AG08396 (cell line): ENCODE results near the gene PFKM.
A peak's percentile ranks its signal among the peaks of the same experiment; 100 is the strongest.
"Not testable (repeated sequence)": the region's sequence is repeated elsewhere in the genome, so short reads cannot be mapped to it uniquely, and the experiment has no call there.

Experiments
- DNase-seq: peaks from one replicate; pipeline ENCODE4 v3.0.0; 2012; ENCODE audit warnings: low spot score, mixed read lengths

The PFKM gene

DNA sequence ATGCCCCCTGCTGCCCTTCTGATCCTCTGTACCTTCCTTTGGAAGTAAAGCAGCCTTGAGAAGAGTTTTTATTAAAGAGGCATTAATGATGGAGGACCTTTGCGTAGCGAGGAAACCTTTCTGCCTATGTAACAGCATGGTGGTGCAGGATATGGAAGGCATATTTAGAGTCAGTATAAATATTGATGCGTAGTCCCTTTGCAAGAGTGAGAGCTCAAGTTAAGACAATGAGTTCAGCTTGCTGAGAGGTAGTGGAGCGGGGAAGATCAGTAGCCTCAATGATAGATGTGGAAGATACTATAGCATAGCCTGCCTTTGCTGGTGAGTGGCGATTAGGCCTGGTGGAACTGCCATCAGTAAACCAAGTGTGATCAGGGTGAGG is 7.9 kb upstream of the PFKM start:
- DNase-seq: not testable (repeated sequence)

DNA sequence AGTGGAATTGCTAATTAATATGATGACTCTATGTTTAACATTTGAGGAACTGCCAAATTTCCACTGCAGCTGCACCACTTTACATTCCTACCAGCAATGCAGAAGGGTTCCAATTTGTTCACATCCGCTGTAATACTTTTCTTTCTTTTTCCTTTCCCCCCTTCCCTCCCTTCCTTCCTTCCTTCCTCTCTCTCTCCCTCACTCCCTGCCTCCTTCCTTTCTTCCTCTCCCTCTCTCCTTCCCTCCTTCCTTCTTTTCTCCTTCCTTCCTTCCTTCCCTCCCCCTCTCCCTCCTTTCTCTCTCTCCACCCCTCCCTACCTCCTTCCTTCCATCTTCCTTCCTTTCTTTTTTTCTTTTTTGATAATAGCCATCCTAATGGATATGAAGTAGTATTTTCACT is 3.2 kb upstream of the PFKM start:
- DNase-seq: no peak

DNA sequence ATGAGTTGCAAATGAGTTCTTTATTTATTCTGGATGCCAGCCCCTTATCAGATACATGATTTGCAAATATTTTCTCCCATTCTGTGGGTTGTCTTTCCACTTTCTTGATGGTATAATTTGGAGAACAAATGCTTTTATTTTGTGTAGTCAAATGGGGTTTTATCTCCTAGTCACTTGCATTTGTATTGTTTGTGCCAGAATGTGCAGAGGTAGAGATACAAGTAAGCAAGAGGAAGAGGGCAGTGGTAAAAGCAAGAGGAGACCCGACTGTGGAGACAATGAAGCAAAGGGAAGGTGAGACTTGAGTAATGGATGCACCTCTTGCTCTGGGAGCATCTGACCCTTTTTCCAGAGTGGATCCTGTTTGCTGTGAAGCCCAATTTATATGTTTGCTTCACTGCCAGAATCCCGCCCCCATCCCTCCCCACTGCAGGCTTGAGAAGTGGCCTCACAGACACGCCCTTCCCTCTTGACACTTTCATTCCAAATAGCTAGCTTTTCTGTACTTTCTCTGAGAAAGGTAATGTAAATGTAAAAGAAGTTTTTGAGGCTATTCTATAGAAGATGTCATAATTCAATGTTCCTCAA is 786 bp upstream of the PFKM start:
- DNase-seq: no peak

DNA sequence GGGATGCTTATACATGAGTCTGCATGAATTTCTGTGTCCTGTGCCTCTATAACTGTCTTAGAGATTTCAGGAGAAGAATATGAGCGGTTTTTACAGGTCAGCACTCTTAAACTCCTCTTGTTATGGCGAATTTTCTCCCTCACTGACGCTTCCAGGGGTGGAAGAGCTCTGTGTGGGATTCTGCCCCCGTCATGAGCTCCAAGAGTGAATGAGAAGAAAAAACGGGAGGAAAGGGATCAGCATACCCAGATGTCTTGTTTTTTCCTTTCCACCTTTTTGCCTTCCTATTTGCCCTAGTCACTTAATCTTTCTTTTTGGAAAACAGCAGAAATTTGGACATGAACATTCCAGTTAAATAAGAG is 651 bp downstream of the PFKM start:
- no peak for DNase-seq

DNA sequence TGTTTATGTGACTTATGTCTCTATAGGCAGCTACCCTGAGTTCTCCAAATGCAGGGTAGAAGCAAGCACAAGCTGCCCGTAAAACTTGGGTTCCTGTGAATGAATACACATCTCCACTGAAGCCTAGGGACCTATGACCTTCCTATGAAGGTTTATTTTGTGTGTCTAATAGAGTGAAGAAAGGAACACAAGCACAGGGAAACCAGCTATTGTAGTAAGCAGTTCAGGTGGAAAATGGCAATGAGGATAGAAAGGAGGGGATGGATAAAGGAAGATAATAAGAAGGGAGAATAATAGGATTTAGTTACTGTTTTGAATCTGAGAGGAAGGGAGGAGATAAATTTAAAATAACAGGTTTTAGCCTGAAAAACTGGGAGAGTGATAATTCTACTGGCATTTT is 2.4 kb downstream of the PFKM start:
- DNase-seq: no peak

DNA sequence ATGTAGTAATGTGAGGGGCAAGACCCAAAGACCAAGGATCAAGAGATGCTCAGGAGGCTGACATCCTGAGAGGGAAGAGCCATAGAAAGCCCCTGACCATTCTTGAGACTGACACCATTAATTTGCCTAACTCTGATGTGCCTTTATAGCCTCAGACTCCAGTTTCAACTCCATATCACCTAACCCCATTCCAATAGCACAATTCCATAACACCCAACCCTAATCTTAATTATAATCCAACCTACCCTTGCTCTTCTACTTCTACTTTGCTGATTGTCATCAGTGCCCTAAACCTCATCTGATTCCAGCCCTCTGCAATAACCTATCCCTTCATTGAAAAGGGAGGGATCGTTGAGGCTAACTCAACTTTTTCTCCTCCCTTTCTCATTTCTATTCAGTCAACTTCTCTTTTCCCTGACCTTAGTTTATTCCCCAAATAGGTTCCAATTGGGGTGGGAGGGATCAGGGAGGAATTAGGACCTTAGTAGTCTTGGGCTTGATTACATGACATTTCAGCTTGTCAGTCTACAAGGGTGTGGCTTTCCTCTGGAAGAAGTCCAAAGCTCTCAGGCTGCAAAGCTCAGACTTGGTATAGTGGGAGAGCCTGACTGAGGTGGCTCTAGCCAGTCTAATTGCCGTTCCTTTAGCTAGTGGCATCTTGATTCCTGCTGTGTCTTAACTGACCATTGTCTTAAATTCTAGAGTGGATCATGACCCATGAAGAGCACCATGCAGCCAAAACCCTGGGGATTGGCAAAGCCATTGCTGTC is 3.1 kb downstream of the PFKM start:
- DNase-seq: no peak

DNA sequence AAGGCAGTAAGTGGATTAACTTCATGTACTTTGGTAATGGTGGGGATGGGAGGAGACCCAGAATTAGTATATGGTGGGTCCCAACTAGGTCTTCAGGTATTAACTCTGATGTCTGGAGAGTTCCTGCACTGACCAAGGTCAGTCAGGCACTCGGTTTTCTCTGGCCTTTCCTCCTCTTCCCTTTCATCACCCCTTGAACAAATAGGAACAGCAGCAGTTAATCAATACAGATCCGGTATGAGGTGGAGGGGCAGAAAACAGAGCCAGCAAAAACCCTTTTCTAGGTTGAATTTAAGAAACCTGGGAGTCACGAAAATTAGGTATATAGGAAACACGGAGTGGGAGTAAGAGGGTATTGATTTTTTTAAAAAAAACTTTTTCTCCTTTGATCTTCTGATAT is 4.0 kb downstream of the PFKM start:
- DNase-seq: no peak

DNA sequence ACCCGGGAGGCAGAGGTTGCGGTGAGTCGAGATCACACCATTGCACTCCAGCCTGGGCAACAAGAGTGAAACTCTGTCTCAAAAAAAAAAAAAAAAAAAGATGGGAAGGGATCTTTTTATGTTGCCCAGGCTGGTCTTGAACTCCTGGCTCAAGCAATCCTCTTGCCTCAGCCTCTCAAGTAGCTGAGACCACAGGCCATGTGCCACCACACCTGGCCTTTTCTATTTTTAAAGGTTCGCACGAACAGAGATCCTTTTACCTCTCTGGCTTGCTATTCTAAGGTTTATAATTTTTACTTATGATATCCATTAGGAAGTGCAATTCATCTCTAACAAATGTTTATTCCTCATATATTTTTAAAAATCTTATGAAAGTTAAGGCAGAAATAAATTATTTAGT is 6.4 kb downstream of the PFKM start:
- DNase-seq: not testable (repeated sequence)

DNA sequence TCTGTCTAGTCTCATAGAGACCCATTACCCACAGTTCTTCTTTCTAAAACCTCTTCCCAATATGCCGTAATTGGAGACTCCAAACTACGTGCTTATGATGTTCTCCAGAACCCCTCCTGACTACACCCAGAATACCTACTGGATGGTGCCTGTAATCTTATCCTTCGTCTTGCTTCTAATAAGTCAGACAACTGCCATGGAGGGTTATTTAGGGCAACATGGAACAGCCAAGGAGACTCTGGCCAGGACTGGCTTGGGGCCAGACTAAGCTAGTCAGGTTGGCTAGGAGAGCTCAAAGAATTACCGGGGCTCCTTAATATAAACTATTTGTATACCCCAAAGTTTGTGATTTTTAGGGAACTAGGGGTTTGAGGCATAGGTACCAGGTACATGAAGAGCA is 6.8 kb downstream of the PFKM start:
- no peak for DNase-seq

DNA sequence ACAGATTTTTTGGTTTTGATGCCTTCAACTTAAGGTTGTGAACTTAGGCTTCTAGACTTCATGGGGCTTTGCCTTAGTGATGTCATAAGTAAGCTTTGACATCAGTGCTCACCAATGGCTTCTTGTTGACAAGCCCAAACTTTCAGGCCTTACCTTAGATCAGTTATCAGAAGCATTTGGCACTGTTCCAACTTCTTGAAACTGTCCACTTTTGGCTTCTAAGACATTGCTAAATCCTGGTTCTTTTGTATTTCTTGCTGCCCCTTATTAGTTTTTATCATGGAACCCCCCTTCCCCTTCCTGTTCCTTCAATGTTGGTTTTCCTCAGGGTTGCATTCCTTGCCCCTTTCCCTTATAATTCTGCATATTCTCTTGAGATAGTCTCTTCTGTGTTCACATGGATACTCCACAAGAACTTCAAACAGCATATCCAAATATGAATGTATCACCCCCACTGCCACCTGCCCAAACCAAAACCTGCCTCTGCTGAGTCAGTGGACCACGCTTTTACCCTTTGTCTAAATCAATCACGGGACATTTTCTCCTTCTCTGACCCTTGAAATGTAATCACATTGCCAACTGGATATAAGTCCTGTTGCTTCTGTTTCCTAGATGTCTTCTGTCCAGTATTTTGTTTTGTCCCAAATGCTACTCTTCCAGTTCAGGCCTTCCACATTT is 7.9 kb downstream of the PFKM start:
- no peak for DNase-seq

DNA sequence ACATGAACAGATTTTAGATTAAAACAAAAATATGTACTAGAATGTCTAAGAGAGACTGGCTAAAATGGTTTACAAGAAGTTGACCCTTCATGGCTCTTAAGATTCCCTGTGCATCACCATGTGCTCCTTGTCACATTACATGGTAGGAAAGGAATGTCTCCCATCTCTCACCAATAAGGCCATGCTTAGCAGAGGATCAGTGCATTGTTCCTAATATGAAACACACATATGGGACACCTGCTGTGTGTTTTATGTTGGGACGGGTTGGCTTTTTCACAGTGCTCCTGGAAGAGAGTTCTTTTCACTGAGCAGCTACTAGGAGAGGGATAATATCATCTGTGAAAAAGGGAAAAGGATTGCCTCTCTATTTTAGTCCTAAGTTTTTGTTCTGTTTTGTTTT is 9.6 kb downstream of the PFKM start:
- DNase-seq: no peak

DNA sequence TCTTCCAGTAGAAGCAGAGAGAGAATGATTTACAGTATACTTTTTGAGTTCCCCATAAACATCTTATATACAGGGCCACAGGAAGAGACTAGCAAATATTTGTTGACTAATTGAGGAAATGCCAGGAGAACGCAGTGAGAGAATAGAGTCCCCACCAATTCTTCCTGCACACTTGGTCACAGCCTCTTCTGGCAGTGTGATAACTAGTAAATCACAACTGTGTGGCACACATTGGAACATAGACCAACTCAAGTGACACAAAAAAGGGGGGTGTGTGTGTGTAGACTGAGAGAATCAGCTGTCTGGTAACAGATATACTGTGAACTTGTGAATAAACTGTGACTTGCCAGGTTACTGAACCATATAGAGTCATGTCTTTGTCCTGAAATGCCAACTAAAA is 10.2 kb downstream of the PFKM start:
- no peak for DNase-seq

DNA sequence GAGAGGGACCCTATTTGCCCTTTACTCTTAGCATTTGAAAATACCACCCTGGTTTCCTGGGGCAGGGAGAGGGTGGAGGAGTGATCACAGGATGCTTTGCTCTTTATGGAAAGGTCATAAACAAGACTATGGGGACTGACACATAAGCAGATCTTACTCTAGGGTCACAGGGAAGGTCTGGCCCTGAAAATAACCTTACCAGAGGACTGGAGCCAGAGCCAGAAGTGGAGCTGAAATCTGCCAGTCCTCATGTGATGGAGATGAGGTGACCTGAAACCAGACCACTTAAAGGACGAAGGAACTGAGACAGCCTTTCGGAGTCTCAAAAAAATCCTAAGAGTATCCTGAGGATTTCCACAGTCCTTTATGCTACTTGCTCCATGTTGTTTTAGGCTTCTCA is 12.4 kb downstream of the PFKM start:
- DNase-seq: no peak

DNA sequence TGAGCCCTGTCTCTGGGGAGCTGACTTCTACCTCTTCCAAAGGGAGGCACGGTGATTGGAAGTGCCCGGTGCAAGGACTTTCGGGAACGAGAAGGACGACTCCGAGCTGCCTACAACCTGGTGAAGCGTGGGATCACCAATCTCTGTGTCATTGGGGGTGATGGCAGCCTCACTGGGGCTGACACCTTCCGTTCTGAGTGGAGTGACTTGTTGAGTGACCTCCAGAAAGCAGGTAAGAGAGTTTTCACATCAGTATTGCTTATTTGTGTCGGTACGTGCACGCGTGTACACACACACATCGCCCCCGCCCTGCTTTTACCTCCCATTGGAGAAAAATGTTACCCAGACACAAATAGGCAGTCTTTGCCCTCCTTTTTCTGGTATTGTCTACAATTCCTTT is 13.7 kb downstream of the PFKM start:
- no peak for DNase-seq

DNA sequence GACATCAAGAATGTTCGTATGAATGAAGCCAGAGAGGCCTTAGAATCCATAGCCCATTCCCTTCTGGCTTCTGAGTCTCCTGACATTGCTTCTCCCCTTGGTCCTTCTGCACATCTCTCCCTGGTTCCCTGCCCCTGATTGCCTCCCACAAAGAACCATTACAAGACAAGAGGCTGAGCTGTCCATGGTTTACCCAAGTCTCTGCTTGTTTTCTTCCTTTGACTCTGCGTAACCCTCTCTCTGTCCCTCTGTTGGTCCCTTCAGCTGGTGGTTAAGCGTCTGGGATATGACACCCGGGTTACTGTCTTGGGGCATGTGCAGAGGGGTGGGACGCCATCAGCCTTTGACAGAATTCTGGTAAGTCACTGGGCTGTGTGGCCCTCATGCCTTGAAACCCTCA is 15.9 kb downstream of the PFKM start:
- no peak for DNase-seq

DNA sequence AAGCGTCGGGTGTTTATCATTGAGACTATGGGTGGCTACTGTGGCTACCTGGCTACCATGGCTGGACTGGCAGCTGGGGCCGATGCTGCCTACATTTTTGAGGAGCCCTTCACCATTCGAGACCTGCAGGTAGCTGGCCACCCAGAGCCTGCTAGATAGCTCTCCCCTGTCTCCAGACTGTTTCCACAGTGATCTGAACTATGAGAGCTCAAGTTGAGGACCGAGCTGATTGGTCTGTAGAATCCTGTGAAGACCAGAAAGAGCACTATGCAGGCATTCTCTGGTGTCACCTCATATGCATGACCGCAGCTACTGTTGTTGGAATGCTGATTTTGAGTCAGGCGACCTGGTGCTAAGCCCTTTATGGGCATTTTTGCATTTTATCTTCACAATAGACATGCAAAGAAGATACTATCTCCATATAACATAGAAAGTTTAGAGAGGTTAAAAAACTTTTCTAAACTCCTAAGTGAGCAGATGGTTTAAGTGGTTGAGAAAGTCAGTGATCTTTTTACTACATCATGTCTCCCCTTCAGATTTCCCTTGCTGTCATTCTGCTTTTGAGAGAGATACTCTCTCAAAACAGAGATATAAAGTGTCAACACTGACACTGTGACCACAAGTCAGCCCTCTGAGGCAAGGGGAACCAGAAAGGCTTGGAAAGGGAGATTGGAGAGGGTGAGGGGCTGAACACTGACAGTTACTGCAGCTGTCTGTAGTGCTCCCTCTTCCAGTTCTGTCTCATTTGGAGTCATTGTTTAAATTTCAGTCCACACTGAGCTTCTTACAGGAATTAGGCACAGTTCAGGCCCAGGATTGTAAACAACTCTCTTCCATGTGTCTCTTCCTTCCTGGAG is 23.9 kb downstream of the PFKM start:
- no peak for DNase-seq

DNA sequence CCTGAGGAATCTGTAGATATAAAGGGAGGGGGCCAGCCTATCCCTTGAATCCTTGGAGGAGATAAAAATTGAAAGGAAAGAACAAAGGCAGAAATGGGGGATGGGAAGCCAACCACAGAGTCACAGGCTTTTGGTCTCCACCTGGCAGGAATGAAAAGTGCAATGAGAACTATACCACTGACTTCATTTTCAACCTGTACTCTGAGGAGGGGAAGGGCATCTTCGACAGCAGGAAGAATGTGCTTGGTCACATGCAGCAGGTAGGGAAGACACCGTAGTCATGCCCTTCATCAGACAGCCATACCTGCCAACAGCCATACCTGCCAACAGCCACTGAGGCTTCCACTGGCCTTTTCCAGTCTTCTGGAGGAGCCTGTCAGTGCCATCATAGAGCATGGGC is 24.7 kb downstream of the PFKM start:
- no peak for DNase-seq

DNA sequence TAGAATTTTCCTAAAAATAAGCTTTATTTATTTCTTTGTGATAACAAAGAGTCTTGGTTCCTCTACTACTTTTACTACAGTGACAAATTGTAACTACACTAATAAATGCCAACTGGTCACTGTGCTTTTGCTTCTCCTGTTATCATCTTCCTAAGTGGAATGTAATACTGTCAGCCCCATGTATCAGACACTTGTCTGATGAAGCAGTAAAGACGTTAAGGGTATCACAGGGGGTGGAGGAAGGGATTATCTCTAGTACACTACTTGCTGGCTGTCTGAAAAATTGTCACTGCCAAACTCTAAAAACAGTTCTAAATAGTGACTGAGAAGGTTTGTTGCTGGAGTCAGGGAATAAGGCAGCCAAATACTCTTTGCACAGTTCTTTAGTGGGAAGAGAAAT is 26.8 kb downstream of the PFKM start:
- DNase-seq: no peak

DNA sequence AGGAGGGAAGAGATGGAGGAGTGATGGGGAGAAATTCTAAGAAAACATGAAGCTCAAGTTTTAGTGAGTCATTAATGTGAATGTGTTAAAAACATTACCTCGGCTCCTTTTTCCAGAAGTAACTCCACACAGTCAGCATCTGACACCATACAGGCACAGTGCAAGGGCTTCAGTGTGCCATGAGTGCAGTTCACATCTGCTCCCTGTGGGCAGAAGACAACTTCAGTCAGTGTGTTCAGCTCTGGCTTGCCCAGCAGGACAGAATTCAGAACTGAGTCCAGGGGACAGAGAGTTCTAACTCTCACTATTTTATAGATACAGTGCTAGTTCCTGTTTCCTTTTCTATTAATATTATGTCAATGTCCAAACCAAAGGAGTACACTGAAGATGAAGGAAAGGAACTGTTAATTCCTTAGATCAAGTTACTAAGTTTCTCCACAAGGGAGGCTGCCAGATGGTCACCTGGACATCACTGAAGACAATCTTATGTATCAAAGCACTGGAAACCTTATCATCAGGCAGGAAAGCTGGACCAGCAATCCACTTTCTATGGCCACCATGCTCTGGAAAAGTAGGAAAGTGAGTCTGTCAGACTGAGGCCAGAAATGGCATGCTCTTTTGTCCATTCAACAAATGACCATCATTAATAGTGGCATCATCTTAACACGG is 32.1 kb downstream of the PFKM start:
- DNase-seq: no peak

DNA sequence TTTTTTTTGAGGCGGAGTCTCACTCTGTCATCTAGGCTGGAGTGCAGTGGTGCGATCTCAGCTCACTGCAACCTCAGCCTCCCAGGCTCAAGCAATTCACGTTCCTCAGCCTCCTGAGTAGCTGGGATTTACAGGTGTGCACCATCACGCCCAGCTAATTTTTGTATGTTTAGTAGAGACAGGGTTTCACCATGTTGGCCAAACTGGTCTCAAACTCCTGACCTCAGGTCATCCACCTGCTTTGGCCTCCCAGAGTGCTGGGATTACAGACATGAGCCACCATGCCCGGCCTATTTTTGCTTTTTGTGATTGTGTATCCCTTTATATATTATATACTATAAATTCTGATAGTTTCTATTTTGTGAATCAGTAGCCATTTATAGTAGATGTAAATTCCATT is 36.6 kb downstream of the PFKM start:
- not testable (repeated sequence) for DNase-seq

DNA sequence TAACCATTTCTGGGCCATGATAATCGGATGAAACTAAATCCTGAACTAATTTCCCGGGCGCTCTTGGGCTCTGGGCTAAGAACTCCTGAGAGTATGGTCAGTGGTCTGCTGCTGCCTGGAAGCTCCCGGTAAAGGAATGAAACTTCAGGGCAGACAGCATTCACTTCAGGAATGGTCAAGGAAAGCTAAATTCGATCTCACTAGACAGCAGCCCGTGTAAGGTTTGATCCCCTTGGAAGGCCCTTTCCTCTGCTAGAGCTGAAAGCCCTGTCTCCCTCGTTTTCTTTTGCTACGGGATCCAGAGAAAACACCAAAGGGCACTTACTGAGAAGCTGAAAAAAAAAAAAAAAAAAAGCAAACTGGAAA is 37.5 kb downstream of the PFKM start:
- peak; percentile 13 for DNase-seq
